HG02840 (cell line): ENCODE measurements around the gene AADACL2.

Experiments used
- ATAC-seq: cut with Tn5 transposase; IDR thresholded peaks from one replicate; pipeline ENCODE4 v1.9.1; 2021; ENCODE audit warnings: mild to moderate bottlenecking, moderate library complexity, moderate number of reproducible peaks; ENCODE audit not compliant: unreplicated experiment, low FRiP score

AADACL2 gene

GRCh38 chr3:151733613-151734012, at the start of gene AADACL2:
Gene AADACL2, plus strand, starts transcription at chr3:151733927. Its CDS starts 109 bp downstream, at chr3:151734036.
- ATAC-seq = no peak

GRCh38 chr3:151684094-151684493, 49.6 kb upstream of the AADACL2 start:
- ATAC-seq = no peak

- ATAC-seq = no peak
Observed at GRCh38 chr3:151686257-151686656, 47.5 kb upstream of the AADACL2 start.

GRCh38 chr3:151687076-151687475, 46.7 kb upstream of the AADACL2 start:
- no peak for ATAC-seq

- no peak for ATAC-seq
Observed at GRCh38 chr3:151688571-151688970, 45.2 kb upstream of the AADACL2 start.

- ATAC-seq = no peak
Observed at GRCh38 chr3:151690645-151691044, 43.1 kb upstream of the AADACL2 start.

- ATAC-seq = no peak
Observed at GRCh38 chr3:151697496-151697895, 36.2 kb upstream of the AADACL2 start.

- ATAC-seq = no peak
Observed at GRCh38 chr3:151707216-151707615, 26.5 kb upstream of the AADACL2 start.

GRCh38 chr3:151708868-151709267, 24.9 kb upstream of the AADACL2 start:
- no peak for ATAC-seq

- ATAC-seq = no peak
Observed at GRCh38 chr3:151709847-151710246, 23.9 kb upstream of the AADACL2 start.

- ATAC-seq = no peak
Observed at GRCh38 chr3:151721294-151721693, 12.4 kb upstream of the AADACL2 start.

- ATAC-seq = no peak
Observed at GRCh38 chr3:151722856-151723255, 10.9 kb upstream of the AADACL2 start.

- ATAC-seq = no peak
Observed at GRCh38 chr3:151724576-151725562, 8.9 kb upstream of the AADACL2 start.

GRCh38 chr3:151726016-151726415, 7.7 kb upstream of the AADACL2 start:
- ATAC-seq = no peak

GRCh38 chr3:151732861-151733260, 866 bp upstream of the AADACL2 start:
- ATAC-seq = no peak

GRCh38 chr3:151740581-151740980, 6.9 kb downstream of the AADACL2 start:
- no peak for ATAC-seq

- ATAC-seq = no peak
Observed at GRCh38 chr3:151743855-151744254, 10.1 kb downstream of the AADACL2 start.

- no peak for ATAC-seq
Observed at GRCh38 chr3:151750181-151750580, 16.5 kb downstream of the AADACL2 start.

GRCh38 chr3:151750678-151751077, 17.0 kb downstream of the AADACL2 start:
- no peak for ATAC-seq

- no peak for ATAC-seq
Observed at GRCh38 chr3:151751161-151751560, 17.4 kb downstream of the AADACL2 start.

- ATAC-seq = no peak
Observed at GRCh38 chr3:151753846-151754245, 20.1 kb downstream of the AADACL2 start.

- no peak for ATAC-seq
Observed at GRCh38 chr3:151761581-151761980, 27.9 kb downstream of the AADACL2 start.
